ENCODE measurements around the gene ZDHHC12. TPM values are rescaled to one million over a fixed set of nuclear protein-coding genes. Genes with fewer than 3 reads are reported as not detected.

ZDHHC12 gene
- total and polyA plus RNA-seq, 2 donors (not counting 3 experiments of a cell fraction or from before 2014, with no cell fraction given): 28.8 to 62.0 TPM

- FAIRE-seq (no peak), DNase-seq (ENCODE audit: low read depth, low spot score) (no peak)
- H3K36me3 ChIP-seq (ENCODE audit: control insufficient read depth in 2 of 2, extremely low read depth in 1 of 2, insufficient read depth in 2 of 2, low read length in 2 of 2): no peaks in the 10 kb centered on the region
- H3K9me1 ChIP-seq (replicated peaks; ENCODE audit: control insufficient read depth, extremely low read depth, insufficient read depth, low read length): no peaks in the 10 kb centered on the region
- H2AFZ ChIP-seq (ENCODE audit: low read depth, low read length): no peak overlapping the region
- CTCF ChIA-PET: interaction anchor here (1.0 to 1.9 kb wide), 2 partner anchors 11 to 12 kb away, joined by 3 to 6 read pairs; no protein-coding TSS in a partner anchor
- POLR2A ChIA-PET: no interaction called here
- no peak overlapping the region for H3K27ac ChIP-seq (ENCODE audit: insufficient read depth, low read depth, low read length)
- H3K79me2 ChIP-seq (ENCODE audit: control insufficient read depth, insufficient read depth, low read length): no peaks in the 10 kb centered on the region
- H3K9me3 ChIP-seq (replicated peaks; ENCODE audit: control insufficient read depth, insufficient read depth, low read length): no peaks in the 10 kb centered on the region
- H3K4me2 ChIP-seq (ENCODE audit: insufficient read depth, low read length): no peak overlapping the region
- H3K9ac ChIP-seq (replicated peaks; ENCODE audit: extremely low read depth, insufficient read depth, low read length): no peak overlapping the region
- H4K20me1 ChIP-seq (replicated peaks; ENCODE audit: control insufficient read depth, extremely low read depth, insufficient read depth, low read length): no peaks in the 10 kb centered on the region
- no peaks in the 10 kb centered on the region for H3K4me1 ChIP-seq (ENCODE audit: control insufficient read depth, extremely low read depth, insufficient read depth, low read length)
- no peaks in the 10 kb centered on the region for H3K27me3 ChIP-seq (ENCODE audit: control insufficient read depth in 2 of 2, insufficient read depth in 2 of 2, low read length in 2 of 2)
- intact Hi-C loops (cut with micrococcal nuclease): no loop called here
- no TSS peak for BruUV-seq (replicated peaks)
- dilution Hi-C loops (cut with MboI; ENCODE audit: extremely low pct_ligation_motif_present, low sequenced_read_pairs): no loop called here
- H3K4me3 ChIP-seq (replicated peaks in 1 of 3; ENCODE audit: insufficient read depth in 1 of 3, low read depth in 1 of 3, low read length in 3 of 3): no peak overlapping the region
- no peak for TF ChIP-seq POLR2A (IDR thresholded peaks at IDR 0.05; ENCODE audit: low read depth, low read length)
- TF ChIP-seq GATA2 (IDR thresholded peaks at IDR 0.05; ENCODE audit: insufficient read depth, insufficient read length, low read depth, low read length): no peak
- no peak for TF ChIP-seq EZH2 (IDR thresholded peaks at IDR 0.05; ENCODE audit: borderline replicate concordance, low read depth, low read length, severe bottlenecking)
- no peak for TF ChIP-seq MYC (IDR thresholded peaks at IDR 0.05; ENCODE audit: low read depth, low read length)
- TF ChIP-seq CTCF (IDR thresholded peaks at IDR 0.05; ENCODE audit: extremely low read depth in 1 of 2, insufficient read depth in 1 of 2, low read depth in 1 of 2, low read length in 2 of 2): no peak
- TF ChIP-seq JUN (IDR thresholded peaks at IDR 0.05; ENCODE audit: borderline replicate concordance, insufficient read depth, insufficient read length, low read depth): no peak
- no peak for TF ChIP-seq POLR2AphosphoS5 (IDR thresholded peaks at IDR 0.05; ENCODE audit: insufficient read depth, low read depth, low read length)
- TF ChIP-seq, protein P1, sequence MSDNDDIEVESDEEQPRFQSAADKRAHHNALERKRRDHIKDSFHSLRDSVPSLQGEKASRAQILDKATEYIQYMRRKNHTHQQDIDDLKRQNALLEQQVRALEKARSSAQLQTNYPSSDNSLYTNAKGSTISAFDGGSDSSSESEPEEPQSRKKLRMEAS (IDR thresholded peaks at IDR 0.05; ENCODE audit: insufficient read depth, insufficient read length): no peak
- no peak for TF ChIP-seq FOS (IDR thresholded peaks at IDR 0.05; ENCODE audit: borderline replicate concordance, insufficient read depth, low read length)
These were observed 40.4 kb upstream of the ZDHHC12 start for GRCh38 chr9:128764361-128764760.
